ENCODE data around the gene MGMT. TPM values are rescaled to one million over a fixed set of nuclear protein-coding genes. Genes with fewer than 3 reads are reported as not detected.

Gene MGMT
- total and polyA plus RNA-seq, 7 donors = 4.2 to 13.3 (median 7.5) TPM

DNA sequence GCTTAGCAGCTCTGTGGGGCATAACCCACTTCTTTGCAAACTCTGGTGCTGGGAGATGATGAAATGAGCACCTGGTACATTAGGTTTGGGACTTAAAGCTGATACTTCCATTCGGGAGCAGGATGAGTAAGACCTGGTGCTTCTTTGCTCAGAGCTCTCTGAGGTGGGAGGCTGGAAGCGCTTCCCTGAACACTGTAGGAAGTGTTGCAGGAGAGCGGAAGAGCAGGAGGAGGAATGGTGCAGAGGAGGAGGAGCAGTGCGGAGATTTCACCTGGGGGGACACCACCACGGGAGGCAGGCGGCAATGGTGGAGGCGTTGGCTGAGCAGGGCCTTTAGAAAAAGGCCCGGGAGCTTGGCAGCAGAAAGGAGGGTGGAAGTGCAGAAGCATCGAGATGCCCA lies 142.5 kb downstream of the MGMT start:
- Histone ChIP-seq H3K4me3 (no peak overlapping the region), H3K27me3 (ENCODE audit: insufficient read depth in 3 of 3, low read length in 2 of 3) (no peaks in the 10 kb centered on the region), H3K4me1 (no peaks in the 10 kb centered on the region), H3K27ac (no peak overlapping the region), H3K9me3 (no peaks in the 10 kb centered on the region), H3K36me3 (ENCODE audit: insufficient read depth in 1 of 2, low read depth in 1 of 2) (no peaks in the 10 kb centered on the region)
- ATAC-seq (no peak), DNase-seq (no peak)
- WGBS, 3 donors = 96 to 97% (median 96%) methylated on average over 9 of the region's 9 CpGs
- TF ChIP-seq, protein P1, sequence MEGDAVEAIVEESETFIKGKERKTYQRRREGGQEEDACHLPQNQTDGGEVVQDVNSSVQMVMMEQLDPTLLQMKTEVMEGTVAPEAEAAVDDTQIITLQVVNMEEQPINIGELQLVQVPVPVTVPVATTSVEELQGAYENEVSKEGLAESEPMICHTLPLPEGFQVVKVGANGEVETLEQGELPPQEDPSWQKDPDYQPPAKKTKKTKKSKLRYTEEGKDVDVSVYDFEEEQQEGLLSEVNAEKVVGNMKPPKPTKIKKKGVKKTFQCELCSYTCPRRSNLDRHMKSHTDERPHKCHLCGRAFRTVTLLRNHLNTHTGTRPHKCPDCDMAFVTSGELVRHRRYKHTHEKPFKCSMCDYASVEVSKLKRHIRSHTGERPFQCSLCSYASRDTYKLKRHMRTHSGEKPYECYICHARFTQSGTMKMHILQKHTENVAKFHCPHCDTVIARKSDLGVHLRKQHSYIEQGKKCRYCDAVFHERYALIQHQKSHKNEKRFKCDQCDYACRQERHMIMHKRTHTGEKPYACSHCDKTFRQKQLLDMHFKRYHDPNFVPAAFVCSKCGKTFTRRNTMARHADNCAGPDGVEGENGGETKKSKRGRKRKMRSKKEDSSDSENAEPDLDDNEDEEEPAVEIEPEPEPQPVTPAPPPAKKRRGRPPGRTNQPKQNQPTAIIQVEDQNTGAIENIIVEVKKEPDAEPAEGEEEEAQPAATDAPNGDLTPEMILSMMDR (IDR thresholded peaks at IDR 0.05) = no peak
- intact Hi-C loops (cut with DNase I) = no loop called here

DNA sequence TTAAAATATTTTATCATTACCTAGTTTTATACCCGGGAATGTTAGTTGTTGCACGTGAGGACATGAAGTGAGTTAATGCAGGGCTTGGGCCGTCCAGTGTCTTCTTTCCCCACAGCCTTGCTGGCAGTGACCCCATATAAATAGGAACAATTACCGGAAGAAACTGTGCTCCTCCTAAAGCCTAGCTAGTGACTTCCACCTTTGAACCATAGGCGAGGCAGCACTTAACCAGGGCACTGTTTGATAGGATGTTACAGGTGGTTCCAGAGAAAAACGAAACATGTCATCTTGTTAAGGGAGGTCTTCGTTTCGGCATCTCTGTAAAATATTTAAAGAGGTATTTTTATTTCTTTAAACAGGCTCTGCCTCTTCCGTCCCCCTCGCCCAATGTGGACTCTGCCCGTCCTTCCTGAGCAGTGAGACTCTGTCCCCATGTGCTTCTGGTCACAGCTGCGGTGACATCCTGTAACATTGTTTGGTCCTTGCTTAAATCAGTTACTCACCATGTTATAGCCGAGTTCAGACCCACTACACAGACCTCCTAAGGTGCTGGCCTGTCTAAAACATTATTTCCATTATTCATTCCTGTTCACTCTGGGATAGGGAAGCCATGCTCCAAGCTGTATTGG lies 145.6 kb downstream of the MGMT start:
- intact Hi-C loops (cut with DNase I) = no loop called here
- Histone ChIP-seq H3K9me3 (no peaks in the 10 kb centered on the region), H3K27me3 (ENCODE audit: insufficient read depth in 3 of 3, low read length in 2 of 3) (no peaks in the 10 kb centered on the region), H3K4me1 (no peaks in the 10 kb centered on the region), H3K36me3 (ENCODE audit: insufficient read depth in 1 of 2, low read depth in 1 of 2) (no peaks in the 10 kb centered on the region), H3K4me3 (no peak overlapping the region), H3K27ac (no peak overlapping the region)
- 75 to 87% (median 80%) methylated on average over 13 of the region's 13 CpGs for WGBS, 3 donors
- TF ChIP-seq, protein P1 (IDR thresholded peaks at IDR 0.05) = no peak
- ATAC-seq (no peak), DNase-seq (no peak)

DNA sequence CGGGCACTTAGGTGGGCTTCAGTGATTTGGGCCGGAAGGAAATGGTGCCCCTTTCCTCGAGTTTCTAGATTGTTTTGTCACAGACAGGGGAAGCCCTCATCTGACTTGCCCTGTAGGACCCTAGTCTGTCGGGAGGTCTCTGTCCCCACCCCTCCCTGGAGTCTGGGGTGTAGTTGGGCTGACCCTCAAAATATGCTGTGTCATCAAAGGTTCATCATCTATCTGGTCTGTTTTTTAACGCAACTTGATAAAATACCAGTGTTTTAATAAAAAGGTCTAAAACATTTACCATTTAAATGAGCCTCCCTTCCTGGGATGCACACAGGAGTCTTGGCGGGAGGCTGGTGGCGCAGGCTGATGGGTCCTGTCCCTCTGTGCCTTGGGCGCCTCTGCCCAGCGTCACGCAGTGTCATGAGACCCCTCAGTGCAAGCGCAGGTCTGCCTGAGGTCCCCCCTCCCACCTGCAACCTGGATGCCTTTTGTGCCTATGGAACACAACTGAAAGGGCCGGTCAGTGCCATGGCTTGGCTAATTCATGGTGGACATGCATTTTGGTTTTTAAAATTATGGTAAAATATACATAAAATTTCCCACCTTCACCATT lies 146.4 kb downstream of the MGMT start:
- H3K27me3 ChIP-seq (ENCODE audit: insufficient read depth in 3 of 3, low read length in 2 of 3) = no peaks in the 10 kb centered on the region
- DNase-seq (no peak), ATAC-seq (no peak)
- H3K27ac ChIP-seq = no peak overlapping the region
- TF ChIP-seq, protein P1 (IDR thresholded peaks at IDR 0.05) = no peak
- intact Hi-C loops (cut with DNase I) = no loop called here
- no peaks in the 10 kb centered on the region for H3K36me3 ChIP-seq (ENCODE audit: insufficient read depth in 1 of 2, low read depth in 1 of 2)
- no peaks in the 10 kb centered on the region for H3K9me3 ChIP-seq
- H3K4me3 ChIP-seq = no peak overlapping the region
- no peaks in the 10 kb centered on the region for H3K4me1 ChIP-seq
- 90 to 95% (median 93%) methylated on average over 12 of the region's 12 CpGs for WGBS, 3 donors

DNA sequence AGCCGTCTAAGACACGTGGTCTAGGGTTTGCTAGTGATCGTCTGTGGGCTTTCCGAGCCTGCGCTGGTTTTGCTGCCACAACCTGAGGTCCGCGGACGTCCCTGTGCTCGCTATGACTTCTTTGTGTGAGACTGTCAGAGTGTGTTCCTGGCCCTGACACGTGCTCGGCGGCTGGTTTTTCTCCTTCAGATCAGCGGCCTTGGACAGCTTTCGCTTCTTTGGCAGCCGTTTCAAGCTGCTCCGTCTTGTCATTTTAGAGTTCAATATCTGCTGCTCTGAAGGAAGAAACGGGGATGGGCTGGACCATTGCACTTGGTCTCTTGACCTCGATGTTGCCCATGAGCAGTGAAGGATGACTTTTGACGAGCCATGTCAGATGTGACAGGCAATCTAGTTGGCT lies 147.3 kb downstream of the MGMT start:
- Histone ChIP-seq H3K9me3 (no peaks in the 10 kb centered on the region), H3K36me3 (ENCODE audit: insufficient read depth in 1 of 2, low read depth in 1 of 2) (no peaks in the 10 kb centered on the region), H3K4me1 (no peaks in the 10 kb centered on the region), H3K27ac (no peak overlapping the region), H3K27me3 (ENCODE audit: insufficient read depth in 3 of 3, low read length in 2 of 3) (no peaks in the 10 kb centered on the region), H3K4me3 (no peak overlapping the region)
- TF ChIP-seq, protein P1 (IDR thresholded peaks at IDR 0.05) = no peak
- WGBS, 3 donors = 81 to 85% (median 83%) methylated on average over 19 of the region's 19 CpGs
- DNase-seq (no peak), ATAC-seq (no peak)
- intact Hi-C loops (cut with DNase I) = no loop called here

DNA sequence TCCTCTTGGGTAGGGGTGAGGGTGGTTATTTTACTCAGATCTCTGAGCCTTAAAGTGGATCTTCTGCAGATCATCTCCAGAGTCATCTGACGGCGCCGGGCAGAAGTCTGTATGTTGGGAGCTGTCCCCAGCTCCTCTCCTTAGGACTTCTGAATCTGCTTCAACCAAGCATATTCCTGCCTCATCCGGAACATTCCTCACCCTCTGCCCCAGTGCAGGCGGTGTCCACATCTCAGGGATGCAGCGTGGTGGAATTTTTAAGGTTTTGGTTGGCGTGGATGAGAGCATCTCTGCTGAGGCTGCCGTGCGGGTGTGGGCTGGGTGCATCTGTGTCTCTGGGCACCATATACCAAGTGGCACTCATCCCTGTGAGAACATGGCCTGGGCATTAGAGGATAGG lies 148.3 kb downstream of the MGMT start:
- no peaks in the 10 kb centered on the region for H3K4me1 ChIP-seq
- no peaks in the 10 kb centered on the region for H3K36me3 ChIP-seq (ENCODE audit: insufficient read depth in 1 of 2, low read depth in 1 of 2)
- no peaks in the 10 kb centered on the region for H3K27me3 ChIP-seq (ENCODE audit: insufficient read depth in 3 of 3, low read length in 2 of 3)
- no peak for ATAC-seq
- H3K4me3 ChIP-seq = no peak overlapping the region
- no peaks in the 10 kb centered on the region for H3K9me3 ChIP-seq
- no peak overlapping the region for H3K27ac ChIP-seq
- DNase-seq = no peak
- TF ChIP-seq, protein P1 (IDR thresholded peaks at IDR 0.05) = no peak
- intact Hi-C loops (cut with DNase I) = no loop called here
- WGBS, 3 donors = 94 to 97% (median 95%) methylated on average over 9 of the region's 9 CpGs
